ENCODE results near the gene COPS9. TPM values are rescaled to one million over a fixed set of nuclear protein-coding genes. Genes with fewer than 3 reads are reported as not detected.

Gene COPS9
- total RNA-seq: 216 and 240 TPM in 2 replicates

DNA sequence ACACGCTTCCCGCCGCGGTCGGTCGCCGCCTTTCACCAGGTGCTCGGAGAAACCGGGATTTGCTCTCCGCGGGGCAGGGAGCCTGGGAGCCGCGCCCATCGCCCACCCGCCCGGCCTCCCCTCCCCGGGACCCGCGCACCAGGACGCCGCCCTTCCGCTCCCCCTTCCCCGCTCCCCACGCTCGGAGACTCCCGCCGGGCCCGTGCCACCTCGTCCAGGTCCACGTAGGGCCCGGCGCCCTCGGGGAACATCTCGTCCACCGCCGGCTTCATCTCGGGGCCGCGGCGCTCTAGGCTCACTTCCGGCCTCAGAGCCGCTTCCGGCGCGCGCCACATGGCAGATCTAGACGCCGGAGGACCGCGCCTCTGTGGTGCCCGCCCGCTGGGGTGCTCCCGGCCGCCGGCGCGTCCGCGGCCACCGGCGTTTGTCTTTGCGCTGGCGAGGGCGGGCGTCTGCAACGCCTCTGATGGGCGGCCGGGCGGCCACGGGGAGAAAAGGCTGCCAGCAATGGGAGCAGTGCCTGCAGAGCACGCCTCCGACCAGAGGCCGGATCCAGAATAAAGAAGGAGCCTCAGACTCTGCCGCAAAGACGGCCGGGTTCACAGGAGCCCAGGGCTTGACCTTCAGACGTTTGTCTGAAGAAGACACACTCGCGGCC lies at the start of gene COPS9:
Gene COPS9 (minus strand): TSS at position 293 of the 658 bp plus-strand sequence. CDS start 21 bp downstream, at position 272.
- DNase-seq (ENCODE audit: extremely low read depth, low read depth, low spot score): no peak

DNA sequence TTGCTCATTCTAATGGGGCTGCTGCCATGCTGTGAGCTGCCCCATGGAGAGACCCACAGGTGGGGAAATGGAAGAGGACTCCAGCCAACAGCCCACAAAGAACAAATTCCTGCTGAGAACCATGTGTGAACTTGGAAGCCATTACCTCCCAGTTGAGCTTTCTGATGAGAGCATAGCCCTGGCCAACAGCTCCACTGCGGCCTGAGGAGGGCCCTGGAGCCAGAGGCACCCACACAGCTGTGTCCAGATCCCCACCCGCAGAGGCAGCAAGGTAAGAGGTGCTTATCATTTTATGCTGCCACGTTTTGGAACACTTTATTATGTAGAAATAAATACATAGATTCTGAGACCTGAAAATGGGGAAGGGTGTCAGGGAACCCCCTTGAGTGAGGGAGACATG lies 48.6 kb upstream of the COPS9 start:
- DNase-seq (ENCODE audit: extremely low read depth, low read depth, low spot score): no peak

DNA sequence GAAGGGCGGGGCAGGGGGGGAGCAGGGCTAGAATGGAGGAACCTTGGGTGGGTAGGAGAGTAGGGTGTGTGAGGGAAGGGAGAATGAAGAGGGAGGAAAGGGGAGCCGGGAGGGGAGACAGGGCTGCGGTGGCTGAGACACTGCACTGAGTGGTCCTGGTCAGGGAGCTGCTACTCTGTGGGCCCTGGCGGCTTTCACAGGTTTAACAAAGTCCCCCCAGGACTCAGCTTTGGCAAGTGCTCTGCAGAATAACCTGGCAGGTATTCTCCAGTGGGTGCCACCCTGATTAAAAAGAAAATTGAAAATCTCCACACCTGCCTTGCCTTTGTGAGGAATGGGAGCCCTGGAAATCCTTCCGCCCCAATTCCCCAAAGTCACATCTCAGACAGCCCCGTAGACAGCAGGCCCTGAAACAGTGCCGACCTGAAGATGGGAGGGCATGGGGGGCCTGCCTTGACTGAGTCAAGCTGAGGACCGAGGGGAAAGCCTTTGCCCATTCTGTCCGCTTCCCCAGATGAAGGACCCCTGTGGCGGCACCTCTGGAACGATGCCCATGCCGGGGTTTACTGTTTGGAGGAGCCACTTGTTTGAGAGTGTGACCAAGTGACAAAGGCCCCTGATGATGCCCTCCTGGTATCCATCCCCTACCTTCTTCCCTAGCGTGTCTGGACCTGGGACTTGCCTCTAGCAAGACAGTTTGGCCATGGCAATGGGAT lies 47.9 kb upstream of the COPS9 start:
- DNase-seq (ENCODE audit: extremely low read depth, low read depth, low spot score): no peak

DNA sequence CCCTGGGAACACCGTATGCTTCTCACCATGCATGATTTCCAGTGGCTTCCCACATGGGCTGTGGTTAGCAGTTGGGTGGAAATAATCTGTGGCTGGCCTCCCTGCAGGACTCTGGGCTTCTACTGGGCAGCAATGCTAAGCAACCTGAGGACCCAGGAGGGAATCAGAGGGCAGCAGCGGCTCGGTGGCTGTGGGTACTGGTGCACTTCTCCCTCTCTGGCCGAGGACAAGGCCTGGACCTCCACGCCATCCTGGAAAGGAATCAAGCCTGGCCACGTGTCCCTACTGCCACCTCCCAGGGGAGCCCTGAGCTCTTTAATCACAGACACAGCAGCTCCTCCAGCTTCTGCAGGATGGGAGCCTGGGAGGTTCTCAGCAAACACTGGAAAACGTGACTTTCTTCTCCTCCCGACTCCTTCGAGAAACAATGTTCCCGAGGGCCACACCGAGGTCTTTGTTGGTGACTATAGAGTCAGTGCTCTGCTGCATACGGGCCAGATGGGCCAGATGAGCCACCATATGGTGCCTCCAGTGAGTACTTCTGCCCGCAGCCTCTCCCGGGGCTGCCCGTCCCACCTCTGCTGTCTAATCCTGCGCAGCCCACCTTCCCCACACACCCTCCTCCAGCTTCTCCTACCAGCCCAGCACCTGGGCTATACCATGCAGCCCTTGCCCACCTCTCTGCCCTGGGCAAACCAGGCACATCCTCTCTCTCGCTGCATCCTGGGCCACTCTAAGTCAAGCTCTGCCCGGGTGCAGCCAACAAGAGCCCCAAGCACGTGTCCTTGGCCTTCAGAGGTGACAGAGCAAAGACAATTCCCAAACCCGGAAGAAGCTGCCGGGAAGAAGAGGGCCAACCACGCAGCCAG lies 47.1 kb upstream of the COPS9 start:
- DNase-seq (ENCODE audit: extremely low read depth, low read depth, low spot score): no peak

DNA sequence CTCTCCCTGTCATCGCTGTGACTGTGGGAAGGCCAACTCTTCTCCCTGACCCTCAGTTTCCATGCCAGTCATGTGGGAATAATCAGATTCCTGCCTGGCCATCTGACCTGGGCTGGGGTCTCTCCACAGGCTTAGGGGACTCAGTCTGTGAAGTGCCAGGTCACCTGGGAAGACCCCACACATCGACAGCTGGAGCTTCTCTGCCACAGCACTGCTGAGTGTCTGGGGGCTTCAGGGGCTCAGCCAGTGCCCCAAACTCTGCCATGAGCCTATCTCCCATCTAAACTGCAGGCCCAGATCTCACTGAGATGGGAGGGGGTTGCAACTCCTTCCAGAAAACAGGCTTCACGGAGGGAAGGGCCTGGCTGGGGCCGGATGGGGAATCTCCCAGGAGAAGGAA lies 46.4 kb upstream of the COPS9 start:
- DNase-seq (ENCODE audit: extremely low read depth, low read depth, low spot score): no peak

DNA sequence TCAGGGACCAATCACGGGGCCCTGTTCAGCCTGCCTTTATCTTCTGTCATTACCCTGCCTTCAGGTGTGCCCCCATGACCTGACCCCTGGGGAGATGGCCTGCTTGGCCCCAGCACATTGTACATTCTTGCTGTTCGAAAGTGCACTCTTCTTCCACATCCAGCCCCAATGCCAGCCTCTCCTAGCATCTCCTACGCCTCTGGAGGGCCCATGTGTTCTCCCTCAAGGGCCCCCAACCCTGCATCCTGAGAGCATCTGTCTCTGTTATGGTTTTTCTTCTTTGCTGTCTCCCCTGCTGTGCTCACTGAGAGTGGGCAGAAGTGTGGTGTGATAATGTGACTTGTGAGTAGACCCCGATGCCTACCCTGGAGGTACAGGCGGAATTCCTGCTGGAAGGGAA lies 45.9 kb upstream of the COPS9 start:
- no peak for DNase-seq (ENCODE audit: extremely low read depth, low read depth, low spot score)

DNA sequence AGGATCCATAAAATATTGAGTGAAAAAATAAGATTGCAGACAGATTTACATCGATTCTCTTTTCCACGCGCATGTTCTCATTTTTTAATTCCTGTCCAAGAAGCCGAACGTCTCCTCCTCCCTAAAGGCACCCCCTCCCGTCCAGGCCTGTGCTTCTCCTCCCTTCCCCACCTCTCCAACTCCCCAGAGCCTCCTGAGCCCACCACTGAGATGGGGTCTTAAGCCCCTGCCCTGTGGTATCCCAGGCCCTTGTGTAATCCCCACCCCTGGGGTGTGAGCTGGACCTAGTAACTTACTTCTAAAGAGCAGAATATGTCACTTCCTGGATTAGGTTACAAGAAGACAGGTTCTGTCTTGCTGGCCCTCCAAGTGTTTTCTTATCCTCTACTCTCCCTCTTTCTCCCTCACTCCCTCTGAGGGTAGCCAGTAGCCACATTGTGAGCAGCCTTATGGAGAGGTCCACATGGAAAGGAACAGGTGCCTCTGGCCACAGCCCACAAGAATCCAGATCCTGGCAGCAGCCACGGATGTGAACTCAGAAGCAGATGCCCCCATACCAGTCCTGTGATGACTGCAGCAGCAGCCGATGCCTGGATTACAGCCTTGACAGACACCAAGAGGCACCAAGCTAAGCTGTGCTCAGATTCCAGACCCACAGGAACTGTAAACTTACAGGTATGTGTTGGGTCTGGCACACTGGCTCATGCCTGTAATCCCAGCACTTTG lies 44.0 kb upstream of the COPS9 start:
- DNase-seq (ENCODE audit: extremely low read depth, low read depth, low spot score): no peak

DNA sequence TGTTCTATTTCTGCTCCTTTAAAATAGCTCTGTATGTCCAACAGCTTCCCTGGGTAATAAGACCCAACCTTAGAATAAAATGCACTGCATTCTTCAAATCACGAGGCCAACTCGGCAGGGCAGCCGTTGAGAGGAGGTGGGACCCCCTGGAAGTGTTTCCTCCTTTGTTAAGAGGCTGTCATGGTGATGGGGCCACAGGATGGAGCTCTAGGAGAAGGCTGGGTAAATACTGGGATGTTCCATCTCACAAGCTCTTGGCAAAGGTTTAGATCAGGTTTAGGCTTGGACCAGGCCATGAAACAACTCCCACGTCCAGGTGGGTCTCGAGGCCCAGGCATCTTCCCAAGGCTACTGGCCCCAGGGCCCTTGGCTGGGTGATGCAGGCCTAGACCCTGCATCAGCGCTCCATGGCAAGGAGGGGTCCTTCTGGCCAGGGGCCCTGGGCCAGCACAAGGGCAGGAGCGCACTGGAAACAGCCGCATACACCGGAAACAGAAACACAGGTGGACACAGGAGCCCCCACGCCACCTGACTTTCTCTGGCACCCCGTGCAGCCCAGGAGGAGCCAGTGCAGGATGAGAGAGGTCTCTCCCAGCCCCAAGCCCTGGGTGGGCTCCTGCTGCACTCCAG lies 43.2 kb upstream of the COPS9 start:
- no peak for DNase-seq (ENCODE audit: extremely low read depth, low read depth, low spot score)

DNA sequence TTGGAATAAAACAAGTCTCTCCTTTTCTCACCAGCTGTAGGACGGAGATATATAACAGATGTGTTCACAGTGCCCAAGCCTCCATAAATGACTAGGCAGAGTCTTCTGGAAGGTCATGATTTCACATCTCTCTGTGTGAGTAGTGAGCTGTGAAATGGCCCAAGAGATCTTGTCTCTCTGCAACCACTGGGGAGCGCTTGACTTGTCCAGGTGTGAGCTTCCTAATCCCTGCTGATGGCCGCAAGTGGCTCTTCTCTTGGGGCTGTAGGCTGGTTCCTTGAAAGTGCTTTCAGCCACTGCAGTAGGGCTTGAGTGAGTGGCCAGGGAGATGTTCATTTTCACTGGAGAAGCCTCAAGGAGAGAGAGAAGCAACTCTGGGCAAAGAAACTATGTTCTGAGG lies 42.5 kb upstream of the COPS9 start:
- no peak for DNase-seq (ENCODE audit: extremely low read depth, low read depth, low spot score)

DNA sequence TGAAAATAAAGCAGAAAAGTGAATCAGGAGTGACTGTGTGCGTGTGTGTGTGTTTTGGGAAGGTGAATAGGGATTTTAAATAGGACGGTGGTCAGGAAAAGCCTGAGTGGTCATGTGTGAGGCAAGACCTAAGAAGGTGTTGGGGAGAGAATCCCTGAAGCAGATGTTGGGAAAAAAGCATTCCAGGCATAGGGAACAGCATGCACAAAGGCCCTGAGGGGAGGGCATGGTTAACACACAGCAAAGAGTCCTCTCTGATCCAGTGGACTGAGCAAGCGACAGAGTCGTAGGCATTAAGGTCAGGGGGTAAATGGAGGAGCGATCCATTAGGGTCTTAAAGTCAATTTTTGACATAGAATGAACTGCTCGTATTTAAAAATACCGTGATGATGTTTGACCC lies 38.4 kb upstream of the COPS9 start:
- no peak for DNase-seq (ENCODE audit: extremely low read depth, low read depth, low spot score)

DNA sequence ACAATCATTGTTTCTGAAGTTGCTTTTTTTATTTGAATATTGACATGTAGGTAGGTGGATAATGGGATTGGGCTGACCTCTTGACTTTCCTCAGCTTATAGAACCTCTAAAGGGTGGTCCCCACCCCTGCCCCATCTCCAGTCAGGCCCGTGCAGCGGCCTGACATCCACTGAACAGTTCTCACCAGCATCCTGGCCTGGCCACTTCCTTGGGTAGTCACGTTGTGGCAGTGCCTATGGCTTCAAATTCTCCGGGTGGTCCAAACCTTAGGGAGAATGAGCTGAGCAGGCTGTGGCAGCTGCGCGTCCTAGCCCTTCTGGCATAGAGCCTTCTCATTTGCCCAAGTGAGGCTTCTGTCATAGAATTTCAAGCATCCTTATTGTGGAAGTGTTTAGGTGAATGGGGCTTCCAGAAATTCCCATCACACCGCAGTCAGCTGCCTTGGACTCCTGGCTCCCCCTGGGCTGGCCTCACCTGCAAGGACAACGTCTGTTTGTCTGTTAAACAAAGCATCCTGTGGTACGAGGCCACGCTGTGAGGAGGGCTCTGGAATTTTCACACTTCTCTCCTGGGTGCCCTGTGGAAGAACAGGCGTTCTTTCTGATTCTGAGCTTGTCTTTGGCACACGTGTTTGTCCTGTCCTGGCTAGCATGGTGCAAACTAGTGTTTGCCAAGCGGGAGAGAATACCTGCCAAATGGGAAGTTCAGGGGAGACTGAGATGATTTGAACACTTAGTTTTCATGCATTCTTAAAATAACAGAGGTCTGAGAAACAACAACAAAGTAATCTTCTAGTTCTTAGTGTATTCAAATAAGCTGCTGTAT lies 36.2 kb upstream of the COPS9 start:
- DNase-seq (ENCODE audit: extremely low read depth, low read depth, low spot score): no peak

DNA sequence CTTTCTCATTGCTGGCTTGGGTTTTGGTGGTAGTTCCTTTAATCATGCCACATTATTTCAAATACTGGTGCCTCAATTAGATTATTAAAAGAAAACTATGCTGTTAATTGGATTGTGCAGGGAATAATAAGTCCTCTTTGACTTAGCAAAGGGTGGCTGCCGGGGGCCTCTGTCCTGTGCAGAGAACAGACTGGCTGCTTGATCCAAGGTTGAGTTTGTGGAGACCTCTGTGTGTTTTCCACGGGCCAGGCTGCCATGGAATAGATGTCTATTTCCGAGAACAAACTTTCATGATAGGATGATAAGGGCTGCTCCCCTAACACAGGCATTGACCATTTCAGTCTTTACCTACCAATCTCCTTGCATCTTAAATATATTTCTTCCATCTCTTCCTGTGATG lies 34.8 kb upstream of the COPS9 start:
- DNase-seq (ENCODE audit: extremely low read depth, low read depth, low spot score): no peak

DNA sequence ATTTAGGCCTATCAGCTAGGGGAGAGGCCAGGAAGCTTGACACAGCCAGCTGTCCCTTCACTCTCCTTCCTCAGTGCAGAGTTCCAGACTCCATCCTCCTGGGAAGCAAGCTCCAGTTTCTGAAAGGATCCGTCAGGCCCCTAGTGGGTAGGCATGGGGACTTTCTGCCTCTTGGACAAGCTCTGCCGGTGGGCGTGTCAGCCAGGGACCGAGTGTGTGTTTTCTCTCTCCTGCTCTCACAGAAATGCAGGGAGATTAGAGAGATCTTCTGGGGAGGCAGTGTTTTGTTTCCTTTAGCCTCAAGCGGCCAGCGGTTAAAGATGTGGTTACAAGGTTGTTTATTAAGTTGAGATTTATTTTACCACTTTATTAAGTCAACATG lies 34.2 kb upstream of the COPS9 start:
- DNase-seq (ENCODE audit: extremely low read depth, low read depth, low spot score): no peak

DNA sequence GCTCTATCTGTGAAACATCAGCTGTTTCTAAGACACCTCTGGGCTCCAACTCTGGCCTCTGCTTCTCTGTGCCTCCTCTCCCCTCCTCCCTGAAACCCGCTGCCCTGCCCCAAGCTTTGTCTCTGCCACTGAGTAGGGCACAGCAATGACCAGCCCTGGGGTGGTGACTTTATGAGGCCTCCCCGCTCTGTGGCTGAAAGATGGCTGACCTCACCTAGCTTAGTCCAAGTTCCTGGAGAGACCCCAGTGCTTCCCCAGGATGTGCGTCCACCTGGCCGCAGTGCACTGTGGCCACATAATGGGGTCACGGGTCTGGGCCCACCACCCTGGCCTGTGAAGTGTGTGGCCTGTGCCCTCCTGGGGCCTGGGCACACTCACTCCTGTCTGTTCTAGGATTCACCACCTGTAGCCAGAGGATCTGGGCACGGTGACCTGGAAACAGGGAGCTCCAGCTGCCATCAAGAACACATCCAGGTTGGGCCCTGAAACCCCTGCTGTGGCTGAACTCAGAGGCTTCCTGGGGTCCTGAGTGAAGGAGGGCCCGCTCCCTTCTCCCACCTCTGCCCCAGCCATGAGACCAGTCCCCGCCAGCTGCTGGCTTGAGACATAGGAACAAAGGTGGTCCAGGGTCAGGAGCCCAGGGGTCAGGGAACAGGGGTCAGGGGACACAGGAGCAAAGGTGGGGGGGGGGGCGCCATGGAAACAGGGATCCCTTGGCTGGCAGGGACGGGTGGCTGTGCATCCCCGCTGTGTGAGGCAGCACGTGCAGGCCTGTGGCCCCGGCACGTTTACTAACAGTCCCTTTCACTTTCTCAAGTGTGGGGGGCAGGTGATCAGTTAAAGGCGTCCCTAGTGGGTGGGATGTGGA lies 33.6 kb upstream of the COPS9 start:
- no peak for DNase-seq (ENCODE audit: extremely low read depth, low read depth, low spot score)

DNA sequence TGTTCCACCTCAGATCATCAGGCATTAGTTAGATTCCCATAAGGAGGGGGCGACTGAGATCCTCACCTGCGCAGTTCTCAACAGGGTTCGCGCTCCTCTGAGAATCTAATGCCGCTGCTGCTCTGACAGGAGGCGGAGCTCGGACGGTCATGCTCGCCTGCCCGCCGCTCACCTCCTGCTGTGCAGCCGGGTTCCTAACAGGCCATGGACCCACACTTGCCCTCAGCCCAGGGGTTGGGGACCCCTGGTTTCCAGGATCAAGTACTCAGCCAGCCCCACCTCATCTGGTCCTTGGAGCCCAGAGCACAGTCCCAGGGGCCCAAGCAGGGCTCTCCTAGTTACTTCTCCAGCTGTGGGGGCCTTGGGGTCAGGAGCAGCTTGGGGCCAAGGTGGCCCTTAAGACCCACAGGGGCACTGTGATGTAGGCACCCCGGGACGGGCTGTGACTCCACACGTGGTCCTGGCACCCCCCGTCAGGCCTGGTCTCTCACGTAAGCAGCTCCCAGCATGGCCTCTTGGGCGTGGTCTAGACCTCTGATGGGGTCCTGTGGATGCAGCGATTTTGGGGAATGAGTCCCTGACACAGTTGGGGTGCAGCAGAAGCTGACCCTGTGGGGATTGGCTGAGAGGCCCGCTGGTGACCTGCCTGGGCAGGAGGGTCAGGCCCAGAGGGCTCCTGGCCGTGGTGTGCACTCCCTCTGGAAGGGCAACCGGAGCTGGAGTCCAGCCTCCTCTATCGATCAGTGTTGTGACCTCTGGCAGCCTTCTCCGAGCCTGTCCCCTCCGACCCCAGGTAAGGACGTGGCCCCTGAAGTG lies 32.6 kb upstream of the COPS9 start:
- no peak for DNase-seq (ENCODE audit: extremely low read depth, low read depth, low spot score)

DNA sequence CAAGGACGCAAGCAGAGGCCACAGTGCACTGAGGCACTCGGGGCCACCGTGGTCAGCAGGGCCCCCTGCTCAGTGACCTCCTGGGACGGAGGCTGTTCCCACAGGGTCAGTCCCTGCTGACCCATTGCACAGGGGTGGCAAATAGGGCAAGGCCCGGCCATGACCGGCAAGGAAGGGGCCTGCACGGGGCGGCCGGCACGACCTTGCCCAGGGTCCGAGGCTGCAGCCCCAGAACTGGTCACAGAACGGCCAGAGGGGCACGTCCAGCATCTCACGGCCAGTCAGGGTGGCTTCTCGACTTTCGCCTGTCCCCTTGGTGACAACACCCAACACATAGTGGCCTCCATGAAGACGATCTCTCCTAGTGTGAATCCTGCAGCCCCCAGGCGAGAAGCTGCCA lies 31.9 kb upstream of the COPS9 start:
- no peak for DNase-seq (ENCODE audit: extremely low read depth, low read depth, low spot score)

DNA sequence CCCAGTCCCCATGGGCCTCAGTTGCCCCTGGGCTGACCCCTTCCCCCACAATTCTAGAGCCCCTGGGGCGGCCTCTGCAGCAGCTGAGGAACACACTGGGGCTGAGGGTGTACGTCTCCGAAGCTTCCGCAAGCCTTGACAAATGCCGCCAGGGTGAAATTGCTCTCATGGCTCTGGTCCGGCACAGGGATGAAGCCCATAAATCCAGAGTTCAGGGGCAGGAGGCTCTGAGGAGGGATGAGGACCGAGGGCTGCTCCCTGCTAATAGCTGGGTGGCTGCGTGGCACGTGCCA lies 31.4 kb upstream of the COPS9 start:
- no peak for DNase-seq (ENCODE audit: extremely low read depth, low read depth, low spot score)
